ENCODE measurements around the gene TRMT11. TPM values are rescaled to one million over a fixed set of nuclear protein-coding genes. Genes with fewer than 3 reads are reported as not detected.

Gene TRMT11
- total RNA-seq, 2 donors from 2014 or later: 23.7 to 47.2 TPM

- DNase-seq (ENCODE audit: low spot score): no peak
- no peak overlapping the region for H3K27ac Mint-ChIP-seq
- peaks cover 11% of the 10 kb centered on the region for H3K36me3 Mint-ChIP-seq
- H3K4me1 Mint-ChIP-seq (ENCODE audit: low read depth in 2 of 2): no peaks in the 10 kb centered on the region
- no peak for ATAC-seq
- no peak overlapping the region for H3K4me3 Mint-ChIP-seq
- H3K27me3 Mint-ChIP-seq: no peaks in the 10 kb centered on the region
- H3K9me3 Mint-ChIP-seq: no peaks in the 10 kb centered on the region
These were observed 41.3 kb downstream of the TRMT11 start for GRCh38 chr6:126027601-126028000.

DNA sequence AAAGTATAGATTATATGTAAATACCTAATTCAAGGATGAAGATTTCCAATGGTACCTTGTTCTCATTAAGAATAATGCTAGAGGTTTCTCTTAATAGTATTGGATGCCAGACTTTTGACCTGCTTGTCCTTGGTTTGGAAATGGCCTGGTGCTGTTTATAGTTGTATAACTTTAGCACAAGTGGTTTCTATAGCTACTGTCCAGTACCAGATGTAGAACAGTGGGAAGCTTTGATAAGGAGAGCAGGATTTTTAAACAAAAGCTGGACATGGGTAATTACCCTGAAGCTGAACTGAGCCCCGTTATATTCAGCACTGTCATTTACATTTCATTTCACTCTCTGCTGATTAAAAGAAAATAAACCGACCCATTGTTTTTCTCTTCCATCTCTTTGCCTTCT is 43.7 kb downstream of the TRMT11 start:
- peaks cover 15% of the 10 kb centered on the region for H3K36me3 Mint-ChIP-seq
- ATAC-seq (no peak), DNase-seq (ENCODE audit: low spot score) (no peak)
- no peak overlapping the region for H3K4me3 Mint-ChIP-seq
- no peak overlapping the region for H3K27ac Mint-ChIP-seq
- H3K27me3 Mint-ChIP-seq: no peaks in the 10 kb centered on the region
- peaks cover 6 to 7% of the 10 kb centered on the region in 2 donors for H3K4me1 Mint-ChIP-seq (ENCODE audit: low read depth in 2 of 2)
- no peaks in the 10 kb centered on the region for H3K9me3 Mint-ChIP-seq

GRCh38 chr6:126033696-126034095 is 47.4 kb downstream of the TRMT11 start:
- ATAC-seq: peak in 1 of 2 donors; percentile 55
- DNase-seq (ENCODE audit: low spot score): no peak
- Mint-ChIP-seq H3K4me3 (no peak overlapping the region), H3K4me1 (ENCODE audit: low read depth in 2 of 2) (peaks cover 6 to 7% of the 10 kb centered on the region in 2 donors), H3K9me3 (no peaks in the 10 kb centered on the region), H3K27me3 (no peaks in the 10 kb centered on the region), H3K27ac (no peak overlapping the region), H3K36me3 (peaks cover 14% of the 10 kb centered on the region)

- no peak for DNase-seq (ENCODE audit: low spot score)
- Mint-ChIP-seq H3K4me1 (ENCODE audit: low read depth in 2 of 2) (peaks cover 6 to 7% of the 10 kb centered on the region in 2 donors), H3K4me3 (no peak overlapping the region), H3K36me3 (peaks cover 14% of the 10 kb centered on the region), H3K27me3 (no peaks in the 10 kb centered on the region), H3K27ac (no peak overlapping the region), H3K9me3 (no peaks in the 10 kb centered on the region)
- ATAC-seq: no peak
These were observed 48.3 kb downstream of the TRMT11 start for GRCh38 chr6:126034656-126035055.

DNA sequence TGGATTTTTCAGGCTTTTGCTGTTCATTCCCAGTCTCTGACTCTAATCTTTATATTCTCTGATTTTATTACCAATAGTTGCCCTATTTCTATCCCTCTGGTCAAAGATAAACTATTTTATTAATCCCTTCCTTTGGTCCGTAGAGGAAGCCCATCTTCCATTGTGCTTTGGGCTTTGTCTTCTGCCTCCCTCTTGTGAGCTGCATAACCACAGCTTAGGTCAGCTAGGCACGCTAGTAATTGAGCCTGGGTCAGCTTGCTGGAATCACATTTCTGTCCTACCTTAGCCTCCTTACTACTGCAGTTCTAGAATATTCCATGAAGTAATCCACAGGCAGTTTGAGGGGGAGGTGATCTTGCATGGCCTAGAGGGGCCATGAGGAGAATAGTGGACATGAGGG is 49.4 kb downstream of the TRMT11 start:
- H3K36me3 Mint-ChIP-seq: peaks cover 9% of the 10 kb centered on the region
- ATAC-seq (no peak), DNase-seq (ENCODE audit: low spot score) (no peak)
- H3K4me3 Mint-ChIP-seq: no peak overlapping the region
- no peaks in the 10 kb centered on the region for H3K27me3 Mint-ChIP-seq
- H3K9me3 Mint-ChIP-seq: no peaks in the 10 kb centered on the region
- peak overlapping the region in 1 of 2 donors; percentile 28 for H3K27ac Mint-ChIP-seq
- H3K4me1 Mint-ChIP-seq (ENCODE audit: low read depth in 2 of 2): peaks cover 6 to 8% of the 10 kb centered on the region in 2 donors

GRCh38 chr6:126038234-126038633 is 51.9 kb downstream of the TRMT11 start:
- H3K4me1 Mint-ChIP-seq (ENCODE audit: low read depth in 2 of 2): peaks cover 13 to 16% of the 10 kb centered on the region in 2 donors
- H3K4me3 Mint-ChIP-seq: no peak overlapping the region
- H3K27me3 Mint-ChIP-seq: no peaks in the 10 kb centered on the region
- ATAC-seq (no peak), DNase-seq (ENCODE audit: low spot score) (no peak)
- H3K36me3 Mint-ChIP-seq: peaks cover 30% of the 10 kb centered on the region
- H3K27ac Mint-ChIP-seq: no peak overlapping the region
- no peaks in the 10 kb centered on the region for H3K9me3 Mint-ChIP-seq

GRCh38 chr6:126039284-126039683 is 52.9 kb downstream of the TRMT11 start:
- H3K27ac Mint-ChIP-seq: peak overlapping the region in 1 of 2 donors; percentile 15
- peaks cover 7 to 9% of the 10 kb centered on the region in 2 donors for H3K4me1 Mint-ChIP-seq (ENCODE audit: low read depth in 2 of 2)
- H3K27me3 Mint-ChIP-seq: no peaks in the 10 kb centered on the region
- H3K4me3 Mint-ChIP-seq: no peak overlapping the region
- H3K36me3 Mint-ChIP-seq: peaks cover 32% of the 10 kb centered on the region
- no peaks in the 10 kb centered on the region for H3K9me3 Mint-ChIP-seq
- DNase-seq (ENCODE audit: low spot score): no peak
- ATAC-seq: no peak

DNA sequence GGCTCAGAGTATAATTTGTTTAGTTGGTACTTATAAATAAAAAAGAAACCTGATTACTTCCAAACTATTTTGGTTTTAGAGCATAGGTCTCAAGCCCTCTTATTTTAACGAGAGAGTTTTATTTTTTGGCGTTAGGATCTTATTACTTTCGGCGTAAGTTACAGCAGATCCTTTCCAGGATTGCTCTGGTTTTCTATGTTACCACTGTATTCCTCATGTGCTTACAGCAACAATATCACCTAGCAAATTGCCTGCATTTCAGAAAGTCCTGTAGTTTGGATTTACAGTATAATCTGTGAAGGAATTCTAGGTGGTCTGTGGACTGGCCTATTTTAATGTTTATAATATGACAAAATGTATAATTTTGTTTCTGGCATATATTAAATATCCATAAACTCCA is 54.1 kb downstream of the TRMT11 start:
- Mint-ChIP-seq H3K36me3 (peaks cover 32% of the 10 kb centered on the region), H3K9me3 (no peaks in the 10 kb centered on the region), H3K27me3 (no peaks in the 10 kb centered on the region), H3K27ac (peak overlapping the region in 1 of 2 donors; percentile 56), H3K4me1 (ENCODE audit: low read depth in 2 of 2) (peaks cover 7 to 9% of the 10 kb centered on the region in 2 donors), H3K4me3 (no peak overlapping the region)
- DNase-seq (ENCODE audit: low spot score) (no peak), ATAC-seq (no peak)

- DNase-seq (ENCODE audit: low spot score): no peak
- Mint-ChIP-seq H3K36me3 (peaks cover 32% of the 10 kb centered on the region), H3K27me3 (no peaks in the 10 kb centered on the region), H3K9me3 (no peaks in the 10 kb centered on the region), H3K27ac (peak overlapping the region; percentile 10 to 56), H3K4me3 (peak overlapping the region; percentile 51), H3K4me1 (ENCODE audit: low read depth in 2 of 2) (peaks cover 7 to 9% of the 10 kb centered on the region in 2 donors)
- peak; percentile 77 to 85 for ATAC-seq
These were observed 54.5 kb downstream of the TRMT11 start for GRCh38 chr6:126040826-126041225.

- Mint-ChIP-seq H3K36me3 (peaks cover 32% of the 10 kb centered on the region), H3K9me3 (no peaks in the 10 kb centered on the region), H3K4me3 (no peak overlapping the region), H3K27ac (peak overlapping the region; percentile 10 to 56), H3K4me1 (ENCODE audit: low read depth in 2 of 2) (peaks cover 7 to 9% of the 10 kb centered on the region in 2 donors), H3K27me3 (no peaks in the 10 kb centered on the region)
- no peak for ATAC-seq
- DNase-seq (ENCODE audit: low spot score): no peak
These were observed 55.2 kb downstream of the TRMT11 start for GRCh38 chr6:126041516-126041915.

GRCh38 chr6:126042001-126042419 is 55.7 kb downstream of the TRMT11 start:
- Mint-ChIP-seq H3K27ac (peak overlapping the region in 1 of 2 donors; percentile 56), H3K27me3 (no peaks in the 10 kb centered on the region), H3K9me3 (no peaks in the 10 kb centered on the region), H3K36me3 (peaks cover 32% of the 10 kb centered on the region), H3K4me1 (ENCODE audit: low read depth in 2 of 2) (peaks cover 7 to 9% of the 10 kb centered on the region in 2 donors), H3K4me3 (no peak overlapping the region)
- no peak for DNase-seq (ENCODE audit: low spot score)
- ATAC-seq: no peak

DNA sequence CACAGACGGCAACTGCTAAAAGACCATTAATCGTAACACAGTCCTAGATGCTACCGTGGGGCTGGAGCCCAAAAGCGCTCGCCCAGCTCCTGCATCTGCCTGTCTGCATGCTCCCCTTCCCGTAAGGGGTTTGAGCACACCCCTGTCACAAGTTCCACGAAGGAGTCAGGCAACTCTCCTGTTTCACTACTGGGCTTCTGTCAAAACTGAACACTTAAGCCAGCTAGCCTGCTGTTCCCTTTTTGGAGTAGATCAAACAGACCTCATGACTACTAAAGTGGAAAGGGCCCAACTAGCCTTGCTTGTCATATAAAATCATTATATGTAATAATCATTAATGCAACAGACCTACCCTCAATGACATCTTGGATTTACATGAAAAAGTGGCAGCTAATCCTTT is 61.3 kb downstream of the TRMT11 start:
- peaks cover 0 to 2% of the 10 kb centered on the region in 2 donors for H3K4me1 Mint-ChIP-seq (ENCODE audit: low read depth in 2 of 2)

DNA sequence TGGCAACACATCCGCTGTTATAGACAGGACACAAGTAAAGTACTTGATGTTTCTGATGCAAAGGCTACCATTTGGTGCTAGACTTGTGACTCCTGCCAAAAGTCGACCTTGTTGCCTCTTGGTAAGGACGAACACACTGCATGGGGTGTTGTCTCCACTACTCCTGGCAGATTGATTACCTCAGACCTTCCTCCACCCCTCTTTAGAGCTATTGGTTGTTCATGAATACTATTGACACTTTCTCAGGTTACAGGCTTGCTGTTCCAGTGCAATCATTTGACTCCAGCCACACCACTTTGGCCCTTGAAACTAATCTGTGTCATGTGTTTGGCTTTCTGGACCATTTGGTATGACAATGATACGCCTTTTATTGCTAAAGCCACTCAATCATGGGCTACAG is 62.3 kb downstream of the TRMT11 start:
- Mint-ChIP-seq H3K27ac (no peak overlapping the region), H3K9me3 (no peaks in the 10 kb centered on the region), H3K4me1 (ENCODE audit: low read depth in 2 of 2) (peaks cover 0 to 5% of the 10 kb centered on the region in 2 donors), H3K4me3 (no peak overlapping the region), H3K27me3 (no peaks in the 10 kb centered on the region), H3K36me3 (peaks cover 12% of the 10 kb centered on the region)
- DNase-seq (ENCODE audit: low spot score): no peak
- no peak for ATAC-seq

More for the DNA sequence above, 61.3 kb downstream of the TRMT11 start:
- H3K36me3 Mint-ChIP-seq: peaks cover 14% of the 10 kb centered on the region
- no peak overlapping the region for H3K4me3 Mint-ChIP-seq
- DNase-seq (ENCODE audit: low spot score) (no peak), ATAC-seq (no peak)
- no peak overlapping the region for H3K27ac Mint-ChIP-seq
- no peaks in the 10 kb centered on the region for H3K9me3 Mint-ChIP-seq
- no peaks in the 10 kb centered on the region for H3K27me3 Mint-ChIP-seq

GRCh38 chr6:126050795-126051194 is 64.5 kb downstream of the TRMT11 start:
- peaks cover 0 to 12% of the 10 kb centered on the region in 2 donors for H3K4me1 Mint-ChIP-seq (ENCODE audit: low read depth in 2 of 2)
- H3K4me3 Mint-ChIP-seq: no peak overlapping the region
- no peaks in the 10 kb centered on the region for H3K27me3 Mint-ChIP-seq
- no peak for ATAC-seq
- DNase-seq (ENCODE audit: low spot score): no peak
- H3K36me3 Mint-ChIP-seq: peaks cover 5% of the 10 kb centered on the region
- no peaks in the 10 kb centered on the region for H3K9me3 Mint-ChIP-seq
- H3K27ac Mint-ChIP-seq: no peak overlapping the region

DNA sequence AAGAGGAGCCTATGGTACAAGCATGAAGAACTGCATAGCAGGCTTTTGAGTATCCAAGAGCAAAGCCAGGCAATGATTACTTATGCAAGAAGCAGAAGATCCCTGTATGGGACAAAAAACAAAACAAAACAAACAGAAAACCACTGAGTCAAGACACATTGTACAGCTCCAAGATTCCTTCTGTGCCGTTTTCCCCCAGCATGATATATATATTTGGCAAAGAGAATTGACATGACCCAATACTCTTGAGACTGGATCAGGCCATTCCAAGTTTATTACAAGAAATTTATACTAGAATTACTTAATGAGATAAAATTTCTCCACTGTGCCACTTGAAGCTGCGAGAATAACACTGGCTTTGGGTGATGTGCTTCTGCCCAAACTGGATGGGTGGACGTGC is 65.5 kb downstream of the TRMT11 start:
- DNase-seq (ENCODE audit: low spot score) (no peak), ATAC-seq (no peak)
- peaks cover 5% of the 10 kb centered on the region for H3K36me3 Mint-ChIP-seq
- no peaks in the 10 kb centered on the region for H3K9me3 Mint-ChIP-seq
- H3K4me3 Mint-ChIP-seq: no peak overlapping the region
- H3K4me1 Mint-ChIP-seq (ENCODE audit: low read depth in 2 of 2): peaks cover 0 to 12% of the 10 kb centered on the region in 2 donors
- no peak overlapping the region for H3K27ac Mint-ChIP-seq
- no peaks in the 10 kb centered on the region for H3K27me3 Mint-ChIP-seq
